HG02943 (cell line): Measurements from ENCODE around the gene MAS1.
"Not testable (repeated sequence)": the region's sequence is repeated elsewhere in the genome, so short reads cannot be mapped to it uniquely, and the experiment has no call there.

Source experiments
- ATAC-seq: cut with Tn5 transposase; IDR thresholded peaks from one replicate; pipeline ENCODE4 v1.9.1; 2021; ENCODE audit warnings: mild to moderate bottlenecking, low read depth, moderate library complexity; ENCODE audit not compliant: unreplicated experiment

The MAS1 gene

DNA sequence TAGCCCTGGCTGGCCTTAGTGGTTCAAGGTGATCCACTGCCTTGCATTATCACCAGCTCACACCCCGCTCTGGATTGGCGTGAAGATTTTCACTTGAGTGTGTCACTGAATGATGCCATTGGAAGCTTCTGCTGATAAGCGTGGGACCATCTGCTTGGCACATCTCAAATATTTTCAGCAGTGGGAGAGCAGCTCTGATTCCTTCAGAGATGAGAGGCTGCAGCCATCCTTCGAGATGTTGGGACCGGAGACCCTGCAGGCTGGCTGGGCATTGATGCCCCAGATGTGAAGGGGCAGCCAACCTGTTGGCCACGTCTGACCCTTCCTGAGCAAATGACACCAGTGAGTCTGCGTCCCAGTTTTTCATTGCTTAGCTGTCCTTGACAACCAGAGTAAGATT lies at the start of gene MAS1:
MAS1 (plus strand) TSS at position 197 of the 400 bp plus-strand sequence. CDS start 15,968 bp downstream, outside the sequence.
- ATAC-seq, result no peak

DNA sequence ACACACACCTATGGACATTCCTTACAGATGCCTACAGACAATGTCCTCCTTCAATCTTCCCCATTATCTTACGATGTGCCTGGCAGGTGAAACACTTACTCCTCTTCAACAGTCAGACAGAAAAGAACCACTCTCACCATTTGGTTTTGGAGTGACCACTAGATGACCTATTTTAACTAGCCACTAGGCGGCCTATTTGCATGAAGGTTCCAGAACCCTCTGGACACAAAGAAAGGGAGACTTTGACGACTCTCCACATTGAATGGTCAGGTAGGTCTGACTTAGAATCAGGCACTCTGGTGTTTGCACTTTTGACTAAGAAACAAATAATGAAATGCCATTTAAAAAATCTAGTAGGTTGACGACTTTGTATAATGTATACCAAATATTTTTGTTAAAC lies 48.8 kb upstream of the MAS1 start:
- ATAC-seq, result no peak

DNA sequence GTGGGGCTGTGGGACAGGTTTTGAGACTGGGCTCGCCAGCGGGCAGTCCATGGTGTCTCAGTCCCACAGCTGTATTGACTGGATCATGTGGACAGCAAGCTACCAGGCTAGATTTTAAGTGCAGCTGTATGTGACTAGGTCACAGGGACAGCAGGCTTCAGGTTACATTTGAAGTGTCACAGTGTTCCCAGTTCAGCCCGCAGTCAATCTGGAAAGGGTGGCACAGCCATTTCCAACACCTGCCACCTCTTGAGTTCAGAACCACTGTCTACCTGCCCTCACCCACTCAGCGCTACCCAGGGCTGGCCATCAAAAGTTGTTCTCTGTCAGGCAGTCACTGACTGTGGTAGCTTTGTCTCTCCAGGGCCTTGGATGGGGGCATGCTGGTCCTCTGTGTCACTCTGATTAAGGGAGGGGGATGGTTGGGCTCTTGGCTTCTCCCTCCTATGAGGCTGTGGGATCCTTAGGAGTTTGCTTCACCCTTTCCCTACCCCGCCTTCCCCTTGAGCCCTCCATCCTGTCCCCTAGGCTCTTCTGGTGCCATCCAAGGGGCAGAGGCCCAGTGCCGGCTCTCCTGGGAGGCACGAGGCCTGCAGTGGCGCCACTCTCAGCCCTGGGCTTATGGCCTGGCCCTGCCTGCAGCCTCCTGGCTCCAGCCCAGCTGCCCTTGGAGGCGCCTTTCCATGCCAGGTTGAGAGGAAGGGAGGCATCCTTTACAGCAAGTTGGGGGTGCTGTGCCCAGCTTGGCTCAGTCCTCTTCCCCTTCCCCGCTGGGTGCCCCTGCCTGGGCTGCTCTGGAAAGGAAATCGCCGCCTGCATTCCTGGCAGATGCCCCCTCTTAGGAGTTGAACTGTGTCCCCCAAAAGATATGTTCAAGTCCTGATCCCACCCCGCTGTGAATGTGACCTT lies 45.8 kb upstream of the MAS1 start:
- ATAC-seq, result no peak

DNA sequence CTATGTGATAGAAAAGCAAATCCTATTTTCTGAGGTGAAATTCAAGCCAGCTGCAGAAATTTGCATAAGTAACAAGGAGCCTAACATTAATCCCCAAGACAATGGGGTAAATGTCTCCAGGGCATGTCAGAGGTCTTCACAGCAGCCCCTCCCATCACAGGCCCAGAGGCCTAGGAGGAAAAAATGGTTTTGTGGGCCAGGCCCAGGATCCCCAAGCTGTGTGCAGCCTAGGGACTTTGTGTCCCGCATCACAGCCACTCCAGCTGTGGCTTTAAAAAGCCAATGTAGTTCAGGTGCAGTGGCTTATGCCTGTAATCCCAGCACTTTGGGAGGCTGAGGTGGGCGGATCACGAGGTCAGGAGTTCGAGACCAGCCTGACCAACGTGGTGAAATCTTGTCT lies 42.2 kb upstream of the MAS1 start:
- not testable (repeated sequence) for ATAC-seq

DNA sequence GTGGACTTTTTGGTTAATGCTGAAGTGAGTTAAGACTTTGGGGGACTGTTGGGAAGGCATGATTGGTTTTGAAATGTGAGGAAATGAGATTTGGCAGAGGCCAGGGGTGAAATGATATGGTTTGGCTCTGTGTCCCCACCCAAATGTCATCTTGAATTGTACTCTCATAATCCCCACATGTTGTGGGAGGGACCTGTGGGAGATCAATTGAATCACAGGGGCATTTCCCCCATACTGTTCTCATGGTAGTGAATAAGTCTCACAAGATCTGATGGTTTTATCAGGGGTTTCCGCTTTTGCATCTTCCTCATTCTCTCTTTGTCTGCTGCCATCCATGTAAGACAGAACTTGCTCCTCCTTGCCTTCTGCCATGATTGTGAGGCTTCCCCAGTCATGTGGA lies 40.9 kb upstream of the MAS1 start:
- not testable (repeated sequence) for ATAC-seq

DNA sequence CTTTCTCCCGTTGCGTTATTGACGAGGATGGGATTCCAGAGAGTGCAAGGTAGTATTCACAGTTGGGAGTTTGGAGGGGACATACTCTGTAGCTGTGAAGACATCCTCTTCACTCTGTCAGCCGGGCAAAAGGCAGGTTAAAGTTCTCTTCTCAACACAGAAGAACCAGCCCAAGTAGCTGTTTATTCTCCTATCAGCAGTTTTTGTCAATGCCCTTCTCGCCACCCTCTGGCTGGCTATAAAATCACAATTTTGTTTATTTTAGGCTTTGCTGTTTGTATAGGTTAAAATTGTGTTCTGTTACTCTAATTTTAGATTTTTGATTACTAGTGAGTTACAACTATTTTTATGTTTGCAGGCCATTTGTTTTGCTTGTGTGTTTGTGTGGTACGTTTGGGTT lies 37.9 kb upstream of the MAS1 start:
- no peak for ATAC-seq

DNA sequence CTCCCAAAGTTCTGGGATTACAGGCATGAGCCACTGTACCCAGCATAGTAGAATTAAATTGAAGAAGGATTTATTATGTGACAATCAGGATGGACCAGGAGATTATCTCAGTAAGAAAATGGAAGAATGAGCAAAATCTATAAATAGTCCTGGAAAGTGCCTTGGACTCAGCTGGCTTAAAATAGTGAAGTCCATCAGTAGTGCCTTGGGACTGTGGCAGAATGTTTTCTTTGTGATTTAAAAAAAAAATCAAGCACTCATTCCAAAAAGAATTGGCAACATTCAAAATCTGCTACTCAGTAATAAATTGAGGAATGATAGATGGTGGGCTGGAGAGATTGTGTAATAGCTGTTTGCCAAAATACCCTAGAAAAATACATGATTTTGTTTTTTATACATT lies 37.0 kb upstream of the MAS1 start:
- ATAC-seq, result no peak

DNA sequence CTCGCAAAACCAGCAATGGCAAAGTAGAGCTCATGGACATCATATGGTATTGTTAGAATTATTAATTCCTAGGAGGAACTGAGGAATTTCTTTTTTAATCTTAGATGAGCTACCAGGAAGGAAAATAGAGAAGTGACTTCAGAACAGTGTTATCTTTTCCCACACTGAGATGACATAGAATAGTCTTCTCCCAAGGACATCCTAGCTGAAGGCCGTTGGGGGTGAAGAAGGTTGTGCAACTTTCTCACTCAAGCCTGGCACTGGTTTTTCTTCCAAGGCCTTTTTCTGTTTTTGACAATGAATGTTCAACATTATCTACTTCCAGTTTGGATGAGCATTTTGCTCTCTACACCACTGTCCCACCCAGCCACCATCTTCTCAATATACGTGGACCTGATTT lies 35.8 kb upstream of the MAS1 start:
- ATAC-seq, result no peak

DNA sequence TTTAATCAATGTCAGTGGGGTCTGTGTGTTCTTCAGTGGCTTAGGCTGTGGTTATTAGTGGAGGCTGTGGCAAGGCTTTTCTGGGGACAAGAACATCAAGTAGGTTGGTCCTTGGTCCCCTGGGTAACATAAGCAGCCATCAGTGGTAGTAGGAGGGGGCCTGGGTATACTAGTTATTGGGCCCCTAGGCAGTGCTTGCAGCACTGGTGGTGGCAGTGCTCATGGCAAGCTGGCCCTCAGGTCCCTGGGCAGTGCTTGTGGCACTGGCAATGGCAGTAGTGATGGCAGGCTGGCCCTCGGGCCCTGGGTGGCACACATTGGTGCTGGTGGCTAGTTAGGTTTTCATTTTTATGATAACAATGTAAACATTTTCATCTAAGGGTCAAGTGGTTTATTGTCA lies 32.5 kb upstream of the MAS1 start:
- no peak for ATAC-seq

DNA sequence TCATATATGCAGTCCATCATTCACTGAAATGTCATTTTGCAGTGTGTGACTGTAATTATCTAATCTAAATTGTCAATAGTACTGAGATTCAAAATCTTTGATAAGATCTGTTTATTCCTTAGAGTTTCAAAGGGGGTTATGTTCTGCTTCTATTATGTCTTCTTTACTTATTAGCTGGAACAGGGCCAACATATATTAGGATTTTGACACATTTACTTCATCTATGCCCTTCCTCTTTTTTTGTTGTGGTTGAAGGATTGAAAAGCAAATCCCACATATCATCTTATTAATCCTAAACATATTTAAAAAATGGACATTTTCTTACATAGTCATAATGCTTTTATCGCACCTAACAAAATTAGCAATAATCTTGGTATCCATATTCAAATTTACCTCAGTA lies 30.3 kb upstream of the MAS1 start:
- no peak for ATAC-seq

DNA sequence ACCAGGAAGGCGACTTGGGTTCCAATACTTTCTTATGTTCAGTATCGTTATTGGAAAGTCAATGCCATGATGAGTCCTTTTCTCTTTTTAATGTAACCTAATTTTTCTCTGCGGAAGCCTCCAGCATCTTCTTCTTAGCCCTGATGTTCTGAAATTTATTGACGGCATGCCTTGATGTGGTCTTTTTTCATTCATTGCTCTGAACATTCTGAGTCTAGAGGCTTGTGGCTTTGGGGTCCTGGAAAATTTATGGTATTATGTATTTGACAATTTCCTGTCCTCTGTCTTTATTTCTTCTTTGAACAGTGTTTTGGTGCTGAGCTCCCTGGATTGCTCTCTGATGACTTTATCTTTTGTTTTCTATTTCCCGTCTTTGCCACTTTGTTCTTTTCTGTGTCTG lies 28.7 kb upstream of the MAS1 start:
- no peak for ATAC-seq

DNA sequence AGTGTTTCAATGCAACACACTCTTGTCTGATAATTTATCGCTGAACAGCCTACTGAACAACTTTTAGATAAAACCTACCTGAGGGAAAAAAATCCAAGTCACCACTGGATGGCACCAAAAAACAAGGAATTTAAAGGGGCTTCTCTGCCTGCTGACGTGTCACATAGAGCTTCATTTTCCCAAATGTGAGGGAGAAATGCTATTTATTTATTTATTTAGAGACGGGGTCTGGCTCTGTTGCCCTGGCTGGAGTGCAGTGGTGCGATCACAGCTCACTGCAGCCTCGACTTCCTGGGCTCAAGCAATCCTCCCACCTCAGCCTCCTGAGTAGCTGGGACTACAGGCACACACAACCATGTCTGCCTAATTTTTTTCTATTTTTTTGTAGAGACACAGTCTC lies 27.4 kb upstream of the MAS1 start:
- ATAC-seq, result not testable (repeated sequence)

DNA sequence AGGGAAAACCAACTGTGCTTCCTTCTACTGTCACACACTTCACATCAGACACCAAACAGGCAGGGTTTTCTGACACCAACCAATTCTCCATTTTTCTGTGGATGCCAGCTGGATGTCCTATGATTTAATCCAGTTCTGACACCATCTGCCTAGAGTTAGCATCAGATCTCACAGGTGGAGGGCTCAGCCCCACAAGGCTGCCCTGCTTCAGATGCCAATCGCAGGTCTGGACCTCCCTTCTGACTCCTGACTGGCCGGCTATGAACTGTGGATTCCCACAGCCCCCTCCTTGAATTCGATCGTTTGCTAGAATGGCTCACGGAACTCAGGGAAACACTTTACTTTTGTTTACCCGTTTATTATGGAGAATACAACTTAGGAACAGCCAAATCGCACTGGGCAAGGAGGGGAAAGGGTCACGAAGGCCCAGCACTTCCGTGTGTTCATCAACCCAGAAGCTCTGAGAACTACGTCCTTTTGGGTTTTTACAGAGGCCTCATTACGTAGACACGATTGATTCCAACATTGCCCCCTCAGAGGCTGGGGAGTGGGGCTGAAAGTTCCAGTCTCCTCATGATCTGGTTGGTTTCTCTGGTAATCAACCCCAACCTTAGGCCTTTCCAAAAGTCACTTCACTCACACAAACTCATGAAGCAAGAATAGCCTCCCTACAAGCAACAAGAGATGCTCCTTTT lies 25.4 kb upstream of the MAS1 start:
- ATAC-seq, result no peak

DNA sequence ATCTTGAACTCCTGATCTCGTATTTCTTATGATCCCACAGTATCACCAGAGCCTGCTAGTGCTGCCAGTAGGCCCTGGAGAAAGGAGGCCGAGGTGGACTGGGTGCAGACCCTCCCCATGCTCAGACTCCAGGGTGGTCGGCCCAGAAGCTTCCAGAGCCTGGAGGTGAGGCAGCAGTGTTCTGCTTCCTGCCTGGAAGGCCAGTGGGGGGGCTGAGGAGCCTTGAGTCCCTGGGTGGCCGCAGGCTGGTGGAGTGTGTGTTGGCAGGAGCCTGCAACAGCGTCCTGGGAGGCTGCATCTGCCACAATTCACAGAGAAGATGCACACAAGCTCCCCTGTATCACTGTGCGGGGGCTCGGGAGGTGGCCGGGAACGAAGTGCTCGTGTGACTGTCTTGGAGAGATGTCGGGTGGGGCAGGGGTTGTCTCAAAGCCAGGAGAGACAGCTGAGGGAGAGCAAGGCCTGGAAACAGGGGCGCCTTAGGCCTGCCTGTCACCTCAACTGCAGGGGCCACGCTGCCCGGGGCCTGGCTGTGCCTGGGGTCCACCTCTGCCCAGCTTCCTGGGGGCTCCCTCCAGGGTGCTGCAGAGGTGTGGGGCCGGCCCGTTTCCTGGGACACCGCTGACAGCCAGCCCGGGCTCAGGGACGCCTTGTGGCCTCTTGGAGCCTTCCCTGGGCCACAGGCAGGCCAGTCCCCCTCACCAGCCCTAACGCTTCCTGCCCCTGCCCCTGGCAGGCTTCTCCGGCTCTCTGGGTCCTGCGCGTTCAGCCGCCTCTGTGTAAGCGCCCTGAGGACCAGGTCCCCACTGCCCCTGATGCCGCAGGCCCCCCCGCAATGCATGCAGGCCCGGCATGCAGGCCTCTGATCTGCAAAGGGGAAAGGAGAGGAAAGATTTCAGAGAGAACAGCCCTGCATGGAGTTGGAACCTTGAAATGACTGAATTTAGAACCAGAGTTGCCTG lies 24.2 kb upstream of the MAS1 start:
- ATAC-seq, result no peak

DNA sequence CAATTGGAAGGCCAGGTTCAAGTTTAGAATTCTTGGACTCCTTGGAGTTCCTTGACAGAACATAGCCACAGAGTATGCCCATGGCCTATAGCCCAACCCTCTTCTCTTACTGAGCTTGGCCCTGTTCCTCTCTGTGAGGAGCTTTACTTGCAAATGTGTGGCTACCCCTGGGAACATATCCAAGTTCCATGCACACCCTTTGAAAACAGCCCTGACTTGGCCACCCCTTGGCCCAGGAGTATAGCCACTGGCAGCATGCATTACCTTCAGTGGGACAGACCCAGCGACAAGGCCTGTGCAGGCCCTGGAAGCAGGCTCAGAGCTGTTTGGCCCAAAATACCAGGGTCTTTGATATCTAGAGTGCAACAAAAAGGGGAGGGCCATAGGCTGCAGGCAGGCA lies 19.5 kb upstream of the MAS1 start:
- no peak for ATAC-seq

DNA sequence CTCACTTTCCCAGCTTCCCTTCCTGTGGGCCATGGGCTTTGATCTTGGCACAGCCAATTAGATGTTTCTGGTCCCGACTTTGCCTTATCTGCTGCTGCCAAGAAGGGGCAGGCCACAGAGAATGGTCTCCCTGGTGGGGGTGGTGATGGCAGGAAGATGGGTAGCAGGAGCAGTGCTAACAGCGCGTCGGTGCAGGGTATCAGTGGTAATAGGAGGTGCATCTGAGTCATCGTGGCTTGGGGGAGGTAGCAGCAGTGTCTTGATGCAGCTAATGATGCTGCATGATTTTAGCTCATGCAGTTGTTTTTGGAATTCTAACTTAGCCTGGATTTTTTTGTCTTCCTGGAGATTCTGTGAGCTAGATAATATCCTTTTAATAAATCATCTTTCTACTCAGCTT lies 18.9 kb upstream of the MAS1 start:
- ATAC-seq, result no peak

DNA sequence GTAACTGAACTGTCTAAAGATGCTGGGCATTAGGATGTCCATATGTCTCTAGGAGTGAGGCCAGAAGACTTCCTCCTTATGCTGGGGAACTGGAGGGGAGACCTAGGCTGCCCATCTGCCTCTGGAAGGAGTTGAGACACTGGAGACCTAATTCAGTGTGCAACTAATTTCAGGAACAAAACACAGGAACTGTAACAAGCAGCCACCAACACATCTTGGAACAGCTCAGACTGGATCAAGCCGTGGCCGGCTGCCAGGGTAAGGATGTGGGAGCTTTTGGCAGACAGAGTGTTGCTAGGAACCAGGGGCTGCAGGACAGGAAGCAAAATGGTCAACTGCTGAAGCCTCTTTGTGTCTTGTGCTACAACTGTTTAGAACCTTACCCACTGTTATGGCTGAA lies 16.4 kb upstream of the MAS1 start:
- no peak for ATAC-seq

DNA sequence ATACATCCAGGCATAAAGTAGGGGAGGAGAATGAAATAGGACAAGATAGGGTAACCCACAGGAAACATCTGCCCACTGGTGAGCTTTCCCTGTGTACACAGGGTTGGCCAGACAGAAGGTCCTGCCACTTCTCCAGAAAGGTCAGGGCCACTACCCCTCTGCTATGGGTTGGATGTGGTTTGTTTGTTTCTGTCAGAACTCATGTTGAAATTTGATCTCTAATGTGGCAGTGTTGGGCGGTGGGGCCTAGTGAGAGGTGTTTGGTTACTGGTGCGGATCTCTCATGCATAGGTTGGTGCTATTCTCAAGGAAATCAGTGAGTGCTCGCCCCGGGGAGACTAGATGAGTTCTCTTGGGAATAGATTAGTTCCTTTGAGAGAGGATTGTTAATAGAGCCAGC lies 15.6 kb upstream of the MAS1 start:
- no peak for ATAC-seq

DNA sequence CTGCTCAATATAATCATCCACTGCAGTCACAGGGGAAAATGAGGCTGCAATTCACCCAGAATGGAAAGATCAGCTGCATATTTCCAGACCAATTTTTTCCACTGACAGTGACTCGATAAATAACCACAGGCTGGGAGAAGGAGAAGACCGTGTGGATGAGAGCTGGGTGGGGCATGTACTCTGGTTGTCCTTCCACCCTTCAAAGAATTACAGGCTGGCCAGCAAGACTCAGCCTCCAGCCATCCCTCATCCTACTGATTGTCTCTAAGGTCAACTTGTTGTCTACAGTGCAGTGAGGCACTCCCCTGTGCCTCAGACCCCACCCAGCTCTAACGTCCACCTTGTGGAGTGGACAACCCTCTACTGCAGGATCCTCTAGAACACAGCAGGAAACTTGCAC lies 14.5 kb upstream of the MAS1 start:
- no peak for ATAC-seq

DNA sequence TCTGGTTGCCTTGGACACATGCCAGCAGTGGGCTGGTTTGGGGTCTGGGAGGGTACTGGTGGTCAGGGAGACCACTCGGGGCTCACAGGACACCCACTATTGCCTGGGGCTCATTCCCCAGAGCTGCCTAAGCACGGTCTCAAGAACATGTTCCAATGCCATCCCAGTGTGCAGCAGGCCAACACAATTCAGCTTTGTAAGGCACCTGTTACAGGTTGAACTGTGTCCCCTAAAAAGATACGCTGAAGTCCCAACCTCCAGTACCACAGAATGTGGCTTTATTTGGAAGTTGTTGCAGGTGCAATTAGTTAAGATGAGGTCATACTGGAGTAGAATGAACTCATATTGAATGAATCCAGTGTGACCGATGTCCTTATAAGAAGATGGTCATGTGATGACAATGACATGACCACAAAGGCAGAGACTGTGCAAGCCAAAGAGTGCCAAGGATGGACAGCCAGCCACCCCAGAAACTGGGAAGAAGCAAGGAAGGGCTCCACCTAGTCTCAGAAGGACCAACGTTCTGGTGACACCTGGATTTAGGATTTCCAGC lies 13.5 kb upstream of the MAS1 start:
- no peak for ATAC-seq

DNA sequence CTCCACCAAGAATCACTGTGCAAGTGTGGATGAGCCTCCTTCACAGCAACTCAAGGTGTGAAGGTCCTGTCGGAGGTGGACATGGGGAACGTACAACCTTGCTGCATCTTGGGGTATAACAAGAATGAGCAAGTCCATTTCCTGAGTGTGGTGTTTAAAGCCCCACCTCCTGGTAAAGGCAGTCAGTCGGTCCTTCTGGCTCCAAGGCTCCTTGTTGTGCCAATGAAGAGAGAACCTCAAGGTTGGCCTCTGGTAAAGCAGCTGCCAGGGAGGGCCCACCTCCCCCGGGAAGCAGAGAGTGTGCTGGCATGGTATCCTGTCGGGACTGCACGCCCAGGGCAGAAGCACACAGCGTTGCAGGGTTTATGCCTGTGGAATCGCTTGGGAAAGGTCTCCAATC lies 12.4 kb upstream of the MAS1 start:
- ATAC-seq, result no peak
